K562 (cell line): Measurements from ENCODE around the gene RAD1. TPM values are rescaled to one million over a fixed set of nuclear protein-coding genes. Genes with fewer than 3 reads are reported as not detected.

Source experiments
- CBFA2T2 ChIP-seq: fragments of 450-650 bp; conservative IDR thresholded peaks from 2 replicates; pipeline ENCODE4 v1.6.1; 2017; ENCODE audit warnings: mild to moderate bottlenecking
- CHAMP1 ChIP-seq: fragments of 450-650 bp; IDR thresholded peaks from 2 replicates; pipeline ENCODE4 v1.6.1; 2016; ENCODE audit warnings: mild to moderate bottlenecking
- FOXK2 ChIP-seq, 2 experiments: fragments of 450-650 bp; IDR thresholded peaks in 1 of 2; conservative IDR thresholded peaks in 1 of 2; 2 replicates each; pipeline ENCODE4 v1.6.1; 2016; ENCODE audit warnings: low read depth in 2 of 2, mild to moderate bottlenecking in 1 of 2
- HMG20A ChIP-seq: fragments of 450-650 bp; formaldehyde crosslinking; conservative IDR thresholded peaks from 2 replicates; pipeline ENCODE4 v1.4.0; 2020; ENCODE audit warnings: mild to moderate bottlenecking, mixed read lengths
- IRF2 ChIP-seq: sonication (generic); formaldehyde crosslinking; IDR thresholded peaks from 2 replicates; pipeline ENCODE4 v1.8.1; 2022; ENCODE audit warnings: mild to moderate bottlenecking, missing genetic modification reagents
- MAFK ChIP-seq: IDR thresholded peaks from 2 replicates; pipeline ENCODE4 v1.6.1; 2011; ENCODE audit warnings: low read length, improper control_type of control experiment
- MBD2 ChIP-seq: sonication (generic); IDR thresholded peaks from 2 replicates; pipeline ENCODE4 v1.6.1; 2016; ENCODE audit warnings: low read depth, borderline replicate concordance
- MCM5 ChIP-seq: fragments of 450-650 bp; IDR thresholded peaks from 2 replicates; pipeline ENCODE4 v1.6.1; 2016; ENCODE audit warnings: low read depth
- NFYB ChIP-seq: IDR thresholded peaks from 2 replicates; pipeline ENCODE4 v1.6.1; 2011; ENCODE audit warnings: mild to moderate bottlenecking, moderate library complexity; ENCODE audit not compliant: insufficient read length; ENCODE audit errors: extremely low read depth
- POLR2AphosphoS5 ChIP-seq: IDR thresholded peaks from 2 replicates; pipeline ENCODE4 v1.6.1; 2011; ENCODE audit warnings: mild to moderate bottlenecking, low read depth, low read length, moderate library complexity; ENCODE audit not compliant: control insufficient read depth, insufficient read depth
- SETDB1 ChIP-seq: IDR thresholded peaks from one replicate; pipeline ENCODE4 v1.6.1; 2012; ENCODE audit warnings: low read length, control low read depth, inconsistent platforms
- TBL1XR1 ChIP-seq, 2 experiments: IDR thresholded peaks; 2 replicates each; pipeline ENCODE4 v1.6.1; 2012; ENCODE audit warnings: improper control_type of control experiment in 2 of 2, low read length in 2 of 2, mild to moderate bottlenecking in 1 of 2
- TEAD4 ChIP-seq, 2 experiments: sonication (generic) in 1 of 2; formaldehyde crosslinking in 1 of 2; IDR thresholded peaks; 2 replicates each; pipeline versions ENCODE4 v1.6.1 to v1.8.0; 2012 to 2022; ENCODE audit warnings: borderline replicate concordance in 1 of 2, inconsistent platforms in 1 of 2, low read length in 1 of 2, mild to moderate bottlenecking in 1 of 2, missing genetic modification reagents in 1 of 2
- ZNF354B ChIP-seq: fragments of 250-450 bp; sonication (Bioruptor Pico); IDR thresholded peaks from 2 replicates; pipeline ENCODE4 v1.4.0; 2020
- ZNF75A ChIP-seq: fragments of 450-650 bp; formaldehyde crosslinking; IDR thresholded peaks from 2 replicates; pipeline ENCODE4 v1.4.0; 2020; ENCODE audit warnings: mild to moderate bottlenecking
- ZNF764 ChIP-seq: fragments of 250-450 bp; sonication (Bioruptor Pico); IDR thresholded peaks from 2 replicates; pipeline ENCODE4 v1.4.0; 2020; ENCODE audit warnings: low read depth, mild to moderate bottlenecking, moderate library complexity
- polyA plus RNA-seq, 8 experiments: library from polyadenylated mRNA; depleted of rRNA in 4 of 8; stranded (reverse) in 5 of 8; unstranded in 3 of 8; fragments of >200 nt; fragmentation: Nextera tagmentation in 2 of 8; fragmentation: Illumina TruSeq in 1 of 8; extraction: Ambion mirVana in 2 of 8; extraction: Trizol in 1 of 8; gene quantifications; 2 replicates each; pipeline versions ENCODE4 v1.2.1 to v1.2.3, GENCODE V29; 2011 to 2014; ENCODE audit warnings: inconsistent platforms in 1 of 8, missing spikeins in 1 of 8
- total RNA-seq, 7 experiments: library from RNA; depleted of rRNA in 6 of 7; stranded (reverse); fragments of >200 nt in 6 of 7; fragmentation: Illumina TruSeq in 2 of 7; extraction: Trizol in 2 of 7; gene quantifications; 2 replicates each; pipeline versions ENCODE4 v1.2.1 to v1.2.3, GENCODE V29; 2011 to 2021; ENCODE audit warnings: low replicate concordance in 1 of 7
- TF ChIP-seq, protein P1 (sequence below): fragments of 450-650 bp; IDR thresholded peaks from 2 replicates; pipeline ENCODE4 v1.6.1; 2017; ENCODE audit warnings: antibody characterized with exemption, mild to moderate bottlenecking
- TF ChIP-seq, protein P2 (sequence below): fragments of 250-450 bp; sonication (Bioruptor Pico); IDR thresholded peaks from 2 replicates; pipeline ENCODE4 v1.5.0; 2021

Gene RAD1
- total and polyA plus RNA-seq, 9 of the 15 experiments (the other 6 are each of a cell fraction or from before 2014, with no cell fraction given) = 44.5 to 148 (median 60.8) TPM

GRCh38 chr5:34923694-34924461, 8.6 kb upstream of the RAD1 start (continued):
- TF ChIP-seq TEAD4 (IDR thresholded peaks at IDR 0.05; ENCODE audit: low read length) (peak; percentile 79), TEAD4 (CRISPR knock-in tag; IDR thresholded peaks at IDR 0.05; ENCODE audit: borderline replicate concordance) (no peak), ZNF75A (CRISPR knock-in tag) (no peak), TBL1XR1 (IDR thresholded peaks at IDR 0.05; ENCODE audit: low read length in 2 of 2) (peak in 1 of 2 experiments; percentile 83; a peak in 1 of 4 replicates), NFYB (no peak), IRF2 (CRISPR knock-in tag) (no peak), SETDB1 (no peak), MBD2 (peak; percentile 60), CHAMP1 (0 out of 2 replicates have a peak, but pooled peaks have one; percentile 63), POLR2AphosphoS5 (peak; percentile 57; the same call in 1 of the 2 replicates), ZNF354B (CRISPR knock-in tag) (no peak), MCM5 (no peak), CBFA2T2 (peak; percentile 38; the same call in 1 of the 2 replicates), HMG20A (CRISPR knock-in tag) (no peak), FOXK2 (conservative IDR thresholded peaks at IDR 0.05 in 1 of 2, IDR thresholded peaks at IDR 0.05 in 1 of 2; ENCODE audit: low read depth in 2 of 2) (no peak), ZNF764 (CRISPR knock-in tag) (no peak), MAFK (peak; percentile 80)
- TF ChIP-seq, protein P1, sequence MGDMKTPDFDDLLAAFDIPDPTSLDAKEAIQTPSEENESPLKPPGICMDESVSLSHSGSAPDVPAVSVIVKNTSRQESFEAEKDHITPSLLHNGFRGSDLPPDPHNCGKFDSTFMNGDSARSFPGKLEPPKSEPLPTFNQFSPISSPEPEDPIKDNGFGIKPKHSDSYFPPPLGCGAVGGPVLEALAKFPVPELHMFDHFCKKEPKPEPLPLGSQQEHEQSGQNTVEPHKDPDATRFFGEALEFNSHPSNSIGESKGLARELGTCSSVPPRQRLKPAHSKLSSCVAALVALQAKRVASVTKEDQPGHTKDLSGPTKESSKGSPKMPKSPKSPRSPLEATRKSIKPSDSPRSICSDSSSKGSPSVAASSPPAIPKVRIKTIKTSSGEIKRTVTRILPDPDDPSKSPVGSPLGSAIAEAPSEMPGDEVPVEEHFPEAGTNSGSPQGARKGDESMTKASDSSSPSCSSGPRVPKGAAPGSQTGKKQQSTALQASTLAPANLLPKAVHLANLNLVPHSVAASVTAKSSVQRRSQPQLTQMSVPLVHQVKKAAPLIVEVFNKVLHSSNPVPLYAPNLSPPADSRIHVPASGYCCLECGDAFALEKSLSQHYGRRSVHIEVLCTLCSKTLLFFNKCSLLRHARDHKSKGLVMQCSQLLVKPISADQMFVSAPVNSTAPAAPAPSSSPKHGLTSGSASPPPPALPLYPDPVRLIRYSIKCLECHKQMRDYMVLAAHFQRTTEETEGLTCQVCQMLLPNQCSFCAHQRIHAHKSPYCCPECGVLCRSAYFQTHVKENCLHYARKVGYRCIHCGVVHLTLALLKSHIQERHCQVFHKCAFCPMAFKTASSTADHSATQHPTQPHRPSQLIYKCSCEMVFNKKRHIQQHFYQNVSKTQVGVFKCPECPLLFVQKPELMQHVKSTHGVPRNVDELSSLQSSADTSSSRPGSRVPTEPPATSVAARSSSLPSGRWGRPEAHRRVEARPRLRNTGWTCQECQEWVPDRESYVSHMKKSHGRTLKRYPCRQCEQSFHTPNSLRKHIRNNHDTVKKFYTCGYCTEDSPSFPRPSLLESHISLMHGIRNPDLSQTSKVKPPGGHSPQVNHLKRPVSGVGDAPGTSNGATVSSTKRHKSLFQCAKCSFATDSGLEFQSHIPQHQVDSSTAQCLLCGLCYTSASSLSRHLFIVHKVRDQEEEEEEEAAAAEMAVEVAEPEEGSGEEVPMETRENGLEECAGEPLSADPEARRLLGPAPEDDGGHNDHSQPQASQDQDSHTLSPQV = peak; percentile 68
- TF ChIP-seq, protein P2, sequence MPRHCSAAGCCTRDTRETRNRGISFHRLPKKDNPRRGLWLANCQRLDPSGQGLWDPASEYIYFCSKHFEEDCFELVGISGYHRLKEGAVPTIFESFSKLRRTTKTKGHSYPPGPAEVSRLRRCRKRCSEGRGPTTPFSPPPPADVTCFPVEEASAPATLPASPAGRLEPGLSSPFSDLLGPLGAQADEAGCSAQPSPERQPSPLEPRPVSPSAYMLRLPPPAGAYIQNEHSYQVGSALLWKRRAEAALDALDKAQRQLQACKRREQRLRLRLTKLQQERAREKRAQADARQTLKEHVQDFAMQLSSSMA (CRISPR knock-in tag) = no peak
